ENCODE measurements around the gene CERS5.
"Not testable (repeated sequence)": the region's sequence is repeated elsewhere in the genome, so short reads cannot be mapped to it uniquely, and the experiment has no call there.

Gene CERS5

DNA sequence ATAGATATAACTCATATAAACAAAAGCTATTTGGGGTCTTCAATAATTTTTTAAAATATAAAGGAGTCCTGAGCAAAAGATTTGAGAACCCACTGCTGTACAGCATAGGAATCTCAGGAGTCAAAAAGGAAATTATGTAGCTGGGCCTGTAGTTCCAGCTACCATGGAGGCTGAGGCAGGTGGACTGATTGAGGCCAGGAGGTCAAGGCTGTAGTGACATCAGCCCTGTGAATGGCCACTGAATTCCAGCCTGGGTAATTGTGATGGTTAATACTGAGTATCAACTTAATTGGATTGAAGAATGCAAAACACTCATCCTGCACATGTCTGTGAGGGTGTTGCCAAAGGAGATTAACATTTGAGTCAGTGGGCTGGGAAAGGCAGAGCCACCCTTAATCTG, 10.5 kb downstream of the CERS5 start:
- H3K4me1 ChIP-seq (ENCODE audit: insufficient read depth, low read length), result no peaks in the 10 kb centered on the region
- no peaks in the 10 kb centered on the region for H3K9me3 ChIP-seq (ENCODE audit: low read length)
- H3K27ac ChIP-seq (ENCODE audit: low read depth, low read length), result no peak overlapping the region
- no peak overlapping the region for H3K4me3 ChIP-seq (ENCODE audit: low read depth in 1 of 2, low read length in 2 of 2)
- H3K36me3 ChIP-seq (ENCODE audit: insufficient read depth, low read length), result no peaks in the 10 kb centered on the region
- H3K9ac ChIP-seq (ENCODE audit: low read length), result no peak overlapping the region
- H3K27me3 ChIP-seq (ENCODE audit: control insufficient read depth in 1 of 2, insufficient read depth in 2 of 2, low read length in 2 of 2), result no peaks in the 10 kb centered on the region

- H3K36me3 ChIP-seq (ENCODE audit: insufficient read depth, low read length); H3K9ac ChIP-seq (ENCODE audit: low read length); H3K4me1 ChIP-seq (ENCODE audit: insufficient read depth, low read length); H3K9me3 ChIP-seq (ENCODE audit: low read length); H3K27ac ChIP-seq (ENCODE audit: low read depth, low read length); H3K27me3 ChIP-seq (ENCODE audit: control insufficient read depth in 1 of 2, insufficient read depth in 2 of 2, low read length in 2 of 2); H3K4me3 ChIP-seq (ENCODE audit: low read depth in 1 of 2, low read length in 2 of 2): not testable (repeated sequence)
These were observed 12.2 kb downstream of the CERS5 start for GRCh38 chr12:50154947-50155346.

- Histone ChIP-seq H3K27ac (ENCODE audit: low read depth, low read length) (no peak overlapping the region), H3K4me1 (ENCODE audit: insufficient read depth, low read length) (no peaks in the 10 kb centered on the region), H3K9me3 (ENCODE audit: low read length) (no peaks in the 10 kb centered on the region), H3K36me3 (ENCODE audit: insufficient read depth, low read length) (no peaks in the 10 kb centered on the region), H3K27me3 (ENCODE audit: control insufficient read depth in 1 of 2, insufficient read depth in 2 of 2, low read length in 2 of 2) (no peaks in the 10 kb centered on the region), H3K4me3 (ENCODE audit: low read depth in 1 of 2, low read length in 2 of 2) (no peak overlapping the region), H3K9ac (ENCODE audit: low read length) (no peak overlapping the region)
These were observed 16.0 kb downstream of the CERS5 start for GRCh38 chr12:50151047-50151687.

- no peaks in the 10 kb centered on the region for H3K36me3 ChIP-seq (ENCODE audit: insufficient read depth, low read length)
- no peak overlapping the region for H3K27ac ChIP-seq (ENCODE audit: low read depth, low read length)
- no peaks in the 10 kb centered on the region for H3K9me3 ChIP-seq (ENCODE audit: low read length)
- no peak overlapping the region for H3K9ac ChIP-seq (ENCODE audit: low read length)
- no peak overlapping the region for H3K4me3 ChIP-seq (ENCODE audit: low read depth in 1 of 2, low read length in 2 of 2)
- no peaks in the 10 kb centered on the region for H3K27me3 ChIP-seq (ENCODE audit: control insufficient read depth in 1 of 2, insufficient read depth in 2 of 2, low read length in 2 of 2)
- no peaks in the 10 kb centered on the region for H3K4me1 ChIP-seq (ENCODE audit: insufficient read depth, low read length)
These were observed 17.9 kb downstream of the CERS5 start for GRCh38 chr12:50149311-50149710.

DNA sequence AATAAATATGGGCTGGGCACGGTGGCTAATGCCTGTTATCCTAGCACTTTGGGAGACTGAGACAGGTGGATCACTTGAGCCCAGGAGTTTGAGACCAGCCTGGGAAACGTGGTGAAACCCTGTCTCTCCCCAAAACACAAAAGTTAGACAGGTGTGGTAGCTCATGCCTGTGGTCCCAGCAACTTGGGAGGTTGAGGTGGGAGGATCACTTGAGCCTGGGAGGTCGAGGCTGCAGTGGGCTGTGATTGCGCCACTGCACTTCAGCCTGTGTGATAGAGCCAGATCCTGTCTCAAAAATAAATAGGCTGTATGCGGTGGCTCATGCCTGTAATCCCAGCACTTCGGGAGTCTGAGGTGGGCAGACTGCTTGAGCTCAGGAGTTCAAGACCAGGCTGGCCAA, 19.2 kb downstream of the CERS5 start:
- not testable (repeated sequence) for H3K27me3 ChIP-seq (ENCODE audit: control insufficient read depth in 1 of 2, insufficient read depth in 2 of 2, low read length in 2 of 2); H3K27ac ChIP-seq (ENCODE audit: low read depth, low read length); H3K9ac ChIP-seq (ENCODE audit: low read length); H3K9me3 ChIP-seq (ENCODE audit: low read length); H3K4me3 ChIP-seq (ENCODE audit: low read depth in 1 of 2, low read length in 2 of 2); H3K36me3 ChIP-seq (ENCODE audit: insufficient read depth, low read length); H3K4me1 ChIP-seq (ENCODE audit: insufficient read depth, low read length)

DNA sequence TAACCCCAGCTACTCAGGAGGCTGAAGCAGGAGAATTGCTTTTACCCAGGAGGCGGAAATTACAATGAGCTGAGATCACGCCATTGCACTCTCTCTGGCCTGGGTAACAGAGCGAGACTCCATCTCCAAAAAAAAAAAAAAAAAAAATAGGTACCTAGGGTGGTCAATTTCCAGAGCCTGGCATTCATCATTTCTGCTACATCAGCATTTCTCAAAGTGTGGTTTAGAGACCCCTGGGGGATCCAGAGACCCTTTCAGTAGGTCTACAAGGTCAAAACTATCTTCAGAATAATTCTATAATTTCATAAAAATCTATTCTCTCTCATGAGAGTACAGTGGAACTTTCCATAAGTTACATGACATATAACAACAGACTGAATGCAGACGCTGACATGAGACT, 19.9 kb downstream of the CERS5 start:
- Histone ChIP-seq H3K27me3 (ENCODE audit: control insufficient read depth in 1 of 2, insufficient read depth in 2 of 2, low read length in 2 of 2) (no peaks in the 10 kb centered on the region), H3K27ac (ENCODE audit: low read depth, low read length) (no peak overlapping the region), H3K9me3 (ENCODE audit: low read length) (no peaks in the 10 kb centered on the region), H3K9ac (ENCODE audit: low read length) (no peak overlapping the region), H3K36me3 (ENCODE audit: insufficient read depth, low read length) (peaks cover 12% of the 10 kb centered on the region), H3K4me3 (ENCODE audit: low read depth in 1 of 2, low read length in 2 of 2) (no peak overlapping the region), H3K4me1 (ENCODE audit: insufficient read depth, low read length) (no peaks in the 10 kb centered on the region)

DNA sequence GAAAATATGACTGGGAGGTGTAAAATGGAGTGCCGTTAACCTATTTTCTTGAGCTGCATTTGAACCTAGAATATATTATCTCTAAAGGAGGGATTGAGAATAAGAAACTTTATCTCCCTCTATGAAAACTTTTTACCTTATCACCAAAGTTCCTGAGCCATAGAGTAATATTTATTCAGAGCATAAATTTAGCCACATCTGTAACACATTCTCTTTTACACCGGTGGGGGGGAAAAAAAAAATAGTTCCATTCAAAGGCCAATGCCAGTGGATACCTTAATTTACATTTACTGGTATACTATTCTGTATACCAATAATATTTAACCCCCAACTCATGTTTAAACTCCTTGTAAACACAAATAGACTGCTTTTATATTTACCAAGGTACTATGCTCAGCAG, 21.7 kb downstream of the CERS5 start:
- Histone ChIP-seq H3K9ac (ENCODE audit: low read length) (no peak overlapping the region), H3K4me3 (ENCODE audit: low read depth in 1 of 2, low read length in 2 of 2) (no peak overlapping the region), H3K27me3 (ENCODE audit: control insufficient read depth in 1 of 2, insufficient read depth in 2 of 2, low read length in 2 of 2) (no peaks in the 10 kb centered on the region), H3K27ac (ENCODE audit: low read depth, low read length) (no peak overlapping the region), H3K9me3 (ENCODE audit: low read length) (no peaks in the 10 kb centered on the region), H3K36me3 (ENCODE audit: insufficient read depth, low read length) (peaks cover 20% of the 10 kb centered on the region), H3K4me1 (ENCODE audit: insufficient read depth, low read length) (no peaks in the 10 kb centered on the region)

DNA sequence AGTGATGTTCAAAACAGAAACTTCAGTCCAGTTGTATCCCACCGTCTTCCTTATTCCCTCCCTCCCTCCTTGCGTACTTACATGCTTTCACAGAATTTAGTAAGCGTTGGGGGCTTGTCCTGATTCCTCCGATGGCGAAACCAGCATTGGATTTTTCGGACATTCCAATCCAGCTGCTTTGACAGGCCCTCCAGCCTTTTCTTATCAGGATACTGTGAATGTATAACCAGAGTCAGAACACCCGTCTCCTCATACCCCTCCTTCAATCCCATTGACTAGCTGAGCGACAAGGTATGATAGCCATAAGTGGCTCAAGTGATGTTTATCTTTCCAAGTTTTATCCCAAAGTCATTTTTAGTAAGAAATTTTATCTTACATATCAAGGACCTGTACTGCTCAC, 24.2 kb downstream of the CERS5 start:
- H3K27ac ChIP-seq (ENCODE audit: low read depth, low read length), result no peak overlapping the region
- peaks cover 27% of the 10 kb centered on the region for H3K36me3 ChIP-seq (ENCODE audit: insufficient read depth, low read length)
- no peaks in the 10 kb centered on the region for H3K4me1 ChIP-seq (ENCODE audit: insufficient read depth, low read length)

DNA sequence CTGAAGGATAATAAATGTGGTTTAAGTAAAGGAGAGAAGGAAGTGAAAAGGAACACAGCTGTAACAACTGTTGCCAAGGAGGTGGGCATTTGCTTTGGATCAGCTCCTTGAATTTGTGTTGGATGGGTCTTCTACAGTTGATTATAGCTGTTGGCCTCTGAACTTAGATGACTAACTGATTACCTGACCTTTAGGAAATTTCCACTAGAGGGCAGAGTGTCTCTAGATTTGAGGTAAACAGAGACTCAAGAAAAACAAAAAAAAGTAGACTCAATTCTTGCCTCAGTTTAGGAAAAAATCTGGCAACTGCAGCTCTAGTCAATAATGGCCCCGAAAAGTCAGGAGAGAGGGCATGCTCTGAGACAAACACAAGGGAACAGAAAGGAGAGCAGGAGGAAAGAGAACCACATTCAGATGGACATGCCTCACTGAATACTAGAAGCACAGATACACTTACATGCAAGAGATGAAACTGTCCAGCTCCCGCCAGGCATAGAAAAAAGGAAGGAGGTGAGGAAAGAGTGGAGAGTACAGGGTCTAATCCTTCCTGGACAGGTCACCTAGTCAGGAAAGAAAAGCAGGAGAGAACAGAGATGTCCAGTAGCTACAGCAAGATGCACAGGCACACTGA, 34.5 kb downstream of the CERS5 start:
- Histone ChIP-seq H3K9ac (ENCODE audit: low read length) (no peak overlapping the region), H3K36me3 (ENCODE audit: insufficient read depth, low read length) (peaks cover 54% of the 10 kb centered on the region)

More for the DNA sequence above, 24.2 kb downstream of the CERS5 start:
- H3K9me3 ChIP-seq (ENCODE audit: low read length), result no peaks in the 10 kb centered on the region
- H3K27me3 ChIP-seq (ENCODE audit: control insufficient read depth in 1 of 2, insufficient read depth in 2 of 2, low read length in 2 of 2), result no peaks in the 10 kb centered on the region
- H3K9ac ChIP-seq (ENCODE audit: low read length), result no peak overlapping the region
- H3K4me3 ChIP-seq (ENCODE audit: low read depth in 1 of 2, low read length in 2 of 2), result no peak overlapping the region

GRCh38 chr12:50129290-50129689, 37.9 kb downstream of the CERS5 start:
- Histone ChIP-seq H3K9me3 (ENCODE audit: low read length) (no peaks in the 10 kb centered on the region), H3K4me1 (ENCODE audit: insufficient read depth, low read length) (peaks cover 6% of the 10 kb centered on the region), H3K27ac (ENCODE audit: low read depth, low read length) (no peak overlapping the region), H3K36me3 (ENCODE audit: insufficient read depth, low read length) (peaks cover 46% of the 10 kb centered on the region), H3K4me3 (ENCODE audit: low read depth in 1 of 2, low read length in 2 of 2) (no peak overlapping the region), H3K27me3 (ENCODE audit: control insufficient read depth in 1 of 2, insufficient read depth in 2 of 2, low read length in 2 of 2) (no peaks in the 10 kb centered on the region), H3K9ac (ENCODE audit: low read length) (no peak overlapping the region)

More for the DNA sequence above, 34.5 kb downstream of the CERS5 start:
- Histone ChIP-seq H3K27me3 (ENCODE audit: control insufficient read depth in 1 of 2, insufficient read depth in 2 of 2, low read length in 2 of 2) (no peaks in the 10 kb centered on the region), H3K4me3 (ENCODE audit: low read depth in 1 of 2, low read length in 2 of 2) (no peak overlapping the region), H3K27ac (ENCODE audit: low read depth, low read length) (no peak overlapping the region), H3K4me1 (ENCODE audit: insufficient read depth, low read length) (peaks cover 12% of the 10 kb centered on the region), H3K9me3 (ENCODE audit: low read length) (no peaks in the 10 kb centered on the region)

DNA sequence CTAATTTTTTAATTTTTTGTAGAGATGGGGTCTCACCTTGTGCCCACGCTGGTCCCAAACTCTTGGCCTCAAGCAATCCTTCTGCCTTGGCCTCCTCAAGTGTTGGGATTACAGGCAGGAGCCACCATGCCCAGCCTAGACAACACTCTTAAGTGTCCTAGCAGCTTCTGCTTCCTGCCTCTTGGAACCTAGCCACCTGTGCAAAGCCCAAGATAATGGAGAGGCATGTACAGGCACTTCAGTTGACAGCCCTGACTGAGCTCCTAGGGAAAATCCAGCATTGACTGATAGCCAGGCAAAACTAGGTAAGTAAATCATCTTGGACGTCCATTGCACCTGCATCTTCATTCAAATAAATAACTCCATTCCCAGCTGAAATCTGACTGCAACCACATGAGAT, 39.6 kb downstream of the CERS5 start:
- Histone ChIP-seq H3K4me3 (ENCODE audit: low read depth in 1 of 2, low read length in 2 of 2) (no peak overlapping the region), H3K9me3 (ENCODE audit: low read length) (no peaks in the 10 kb centered on the region), H3K36me3 (ENCODE audit: insufficient read depth, low read length) (peaks cover 60% of the 10 kb centered on the region), H3K27me3 (ENCODE audit: control insufficient read depth in 1 of 2, insufficient read depth in 2 of 2, low read length in 2 of 2) (no peaks in the 10 kb centered on the region), H3K27ac (ENCODE audit: low read depth, low read length) (no peak overlapping the region), H3K4me1 (ENCODE audit: insufficient read depth, low read length) (peaks cover 1% of the 10 kb centered on the region), H3K9ac (ENCODE audit: low read length) (no peak overlapping the region)

DNA sequence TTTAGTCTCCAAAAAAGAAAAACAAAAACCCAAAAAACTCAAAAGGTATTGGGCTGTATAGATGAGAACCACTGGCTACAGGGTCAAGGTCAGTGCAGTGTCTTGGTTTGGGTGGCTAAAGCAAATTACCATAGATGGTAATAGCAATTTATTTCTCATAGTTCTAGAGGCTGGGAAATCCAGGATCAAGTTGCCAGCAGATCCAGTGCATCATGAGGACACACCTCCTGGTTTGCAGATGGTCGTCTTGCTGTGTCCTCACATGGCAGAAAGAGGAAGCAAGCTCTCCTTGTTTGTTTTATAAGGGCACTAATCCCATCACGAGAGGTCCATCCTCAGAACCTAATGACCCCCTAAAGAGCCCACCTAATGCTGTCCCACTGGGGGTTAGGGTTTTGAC, 44.0 kb downstream of the CERS5 start:
- Histone ChIP-seq H3K9ac (ENCODE audit: low read length) (no peak overlapping the region), H3K36me3 (ENCODE audit: insufficient read depth, low read length) (peaks cover 61% of the 10 kb centered on the region), H3K4me1 (ENCODE audit: insufficient read depth, low read length) (no peaks in the 10 kb centered on the region), H3K4me3 (ENCODE audit: low read depth in 1 of 2, low read length in 2 of 2) (no peak overlapping the region), H3K27ac (ENCODE audit: low read depth, low read length) (no peak overlapping the region), H3K9me3 (ENCODE audit: low read length) (no peaks in the 10 kb centered on the region), H3K27me3 (ENCODE audit: control insufficient read depth in 1 of 2, insufficient read depth in 2 of 2, low read length in 2 of 2) (no peaks in the 10 kb centered on the region)
